ENCODE measurements around the gene ARID3A. TPM values are rescaled to one million over a fixed set of nuclear protein-coding genes. Genes with fewer than 3 reads are reported as not detected.
A peak's percentile ranks its signal among the peaks of the same experiment; 100 is the strongest.

ARID3A gene
- total and polyA plus RNA-seq, 2 of the 8 experiments (the other 6 are each of a cell fraction or from before 2014, with no cell fraction given) = 40.5 to 77.4 TPM

- TF ChIP-seq MAX (IDR thresholded peaks at IDR 0.05) = 0 out of 2 replicates have a peak, but pooled peaks have one; percentile 23
- TF ChIP-seq CHD7 (IDR thresholded peaks at IDR 0.05; ENCODE audit: insufficient replicate concordance, low read length) = no peak
Measured at GRCh38 chr19:932648-933552, 7.1 kb downstream of the ARID3A start (continued).
